NCI-H345 (cell line): ENCODE data around the gene ISG20L2.

Experiments used
- DNase-seq: peaks from one replicate; lab custom pipeline; 2025; lab: John Stamatoyannopoulos, UW

ISG20L2 gene

GRCh38 chr1:156706657-156707416, 21.7 kb downstream of the ISG20L2 start:
- no peak for DNase-seq

DNA sequence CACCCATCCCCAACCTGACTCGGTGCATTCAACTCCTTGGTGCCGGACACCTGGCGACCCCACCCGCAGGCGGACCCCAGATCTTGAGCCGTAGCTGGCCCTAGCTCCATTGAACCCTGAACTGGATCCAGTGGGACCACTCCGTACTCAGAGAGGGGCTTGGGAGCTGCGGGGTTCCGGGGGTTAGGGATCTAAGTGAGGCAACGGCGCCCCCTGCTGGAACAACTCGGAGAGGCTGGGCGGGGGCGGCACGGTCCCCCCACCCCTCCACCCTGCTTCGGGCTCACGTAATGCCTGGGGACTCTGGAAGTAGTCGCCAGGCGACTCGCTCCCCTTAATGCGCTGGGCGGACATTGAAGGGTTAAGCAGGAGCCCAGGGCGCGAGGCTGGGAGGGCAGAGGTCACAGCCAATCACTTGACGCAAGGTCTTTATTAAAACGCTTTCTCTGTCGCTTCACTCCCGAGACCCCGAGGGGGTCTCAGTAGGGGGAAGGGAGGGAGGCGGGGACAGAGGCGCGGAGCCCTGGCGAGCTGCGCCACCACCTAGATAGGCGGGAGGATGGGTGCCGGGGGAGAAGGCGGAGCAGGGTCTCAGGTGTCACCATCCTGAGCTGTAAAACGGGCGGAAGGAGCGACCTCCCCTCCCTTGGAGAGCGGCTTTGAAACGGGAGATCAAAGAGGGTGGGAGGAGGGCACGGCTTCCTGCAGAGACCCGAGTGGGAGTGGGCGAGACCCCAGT, 22.5 kb downstream of the ISG20L2 start:
- DNase-seq, result peak; percentile 67

DNA sequence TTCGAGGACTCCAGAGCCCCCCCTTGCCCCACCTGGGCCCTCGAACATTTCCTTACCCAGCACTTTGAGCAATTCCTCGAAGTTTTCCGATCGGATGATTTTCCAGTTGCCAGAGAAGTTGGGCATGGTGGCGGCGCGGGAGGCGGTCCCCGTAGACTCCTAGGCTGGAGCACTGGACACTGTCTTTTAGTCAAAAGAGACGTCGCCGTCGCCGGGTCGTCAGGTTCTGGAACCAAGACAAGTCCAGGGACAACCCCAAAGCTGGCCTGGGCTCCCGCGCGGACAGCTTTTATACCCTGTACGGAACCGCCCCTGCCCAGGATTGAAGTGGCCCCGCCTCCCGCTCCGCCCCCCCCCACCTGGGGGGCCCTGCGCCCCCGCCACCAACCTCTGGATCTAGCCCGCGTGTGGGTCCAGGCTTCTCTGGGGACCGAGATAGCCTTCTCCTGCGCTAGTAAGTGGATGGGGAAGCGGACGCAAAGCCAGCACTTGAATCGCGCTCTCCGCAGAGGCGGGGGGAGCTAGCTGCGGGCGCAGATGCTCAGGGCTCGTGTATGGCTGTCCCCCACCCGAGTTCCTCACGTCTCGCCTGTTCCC, 23.1 kb downstream of the ISG20L2 start, which contains the start of gene CRABP2:
Gene CRABP2, minus strand, starts transcription at position 263 of the 597 bp plus-strand sequence. Its CDS starts 137 bp downstream, at position 126.
- no peak for DNase-seq

- no peak for DNase-seq
Observed at GRCh38 chr1:156704930-156705320, 23.6 kb downstream of the ISG20L2 start.

- no peak for DNase-seq
Observed at GRCh38 chr1:156704166-156704711, 24.3 kb downstream of the ISG20L2 start.

DNA sequence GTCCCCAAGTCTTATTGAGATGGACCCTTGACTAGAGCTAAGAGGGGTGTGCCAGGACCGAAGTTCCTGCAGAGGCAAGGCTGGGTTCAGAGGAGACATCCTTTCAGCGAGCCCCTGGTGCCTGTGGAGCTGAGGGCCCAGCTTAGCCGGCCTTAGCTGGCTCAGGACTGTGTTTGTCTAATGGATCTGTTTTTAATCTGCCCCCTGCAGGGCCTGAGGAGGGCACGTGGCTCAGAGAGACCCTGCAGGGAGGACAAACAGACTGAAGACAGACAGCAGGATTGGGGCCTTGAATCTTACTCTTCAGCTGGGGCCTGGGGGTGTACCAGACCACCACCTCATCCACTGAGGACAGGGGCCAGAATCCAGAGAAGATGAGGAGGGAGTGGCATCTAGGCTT, 24.8 kb downstream of the ISG20L2 start:
- no peak for DNase-seq

- no peak for DNase-seq
Observed at GRCh38 chr1:156703336-156703735, 25.2 kb downstream of the ISG20L2 start.

DNA sequence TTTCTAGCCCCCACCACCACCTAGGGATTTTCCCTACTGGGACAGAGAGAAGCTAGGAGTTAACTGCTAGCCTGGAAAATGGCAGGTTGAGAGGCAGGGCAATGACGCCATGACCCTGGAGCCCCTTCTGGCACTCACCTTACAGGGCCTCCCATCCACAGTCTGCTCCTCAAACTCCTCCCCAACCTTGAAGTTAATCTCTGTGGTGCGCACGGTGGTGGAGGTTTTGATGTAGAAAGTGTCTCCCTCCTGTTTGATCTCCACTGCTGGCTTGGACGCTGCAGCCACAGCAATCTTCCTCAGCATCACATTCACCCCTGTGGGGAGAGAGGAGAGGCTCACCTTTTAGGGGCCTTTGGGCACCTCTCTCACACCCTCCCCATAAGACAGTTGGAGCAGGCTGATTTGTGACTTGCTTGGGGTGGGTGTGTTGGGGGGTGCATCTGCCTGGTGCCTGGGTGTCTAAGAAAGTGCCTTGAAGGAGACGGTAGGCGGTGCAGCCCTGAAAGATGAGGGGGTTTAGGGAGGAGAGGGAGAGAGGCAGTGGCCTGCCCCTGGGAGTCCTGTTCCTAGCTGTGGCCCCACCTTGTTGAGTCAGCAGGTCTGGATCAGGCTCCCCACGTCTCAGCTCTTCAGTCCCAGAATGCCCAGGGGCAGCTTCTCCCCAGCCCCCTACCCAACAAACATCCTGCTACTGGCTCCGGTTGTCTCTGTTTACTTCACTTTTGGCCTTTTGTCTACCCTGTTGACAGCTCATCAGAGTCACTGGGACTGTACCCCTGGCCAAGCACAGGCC, 27.6 kb downstream of the ISG20L2 start:
- no peak for DNase-seq

GRCh38 chr1:156698995-156699394, 29.6 kb downstream of the ISG20L2 start:
- no peak for DNase-seq

- DNase-seq, result peak; percentile 51
Observed at GRCh38 chr1:156697481-156697880, 31.1 kb downstream of the ISG20L2 start.

DNA sequence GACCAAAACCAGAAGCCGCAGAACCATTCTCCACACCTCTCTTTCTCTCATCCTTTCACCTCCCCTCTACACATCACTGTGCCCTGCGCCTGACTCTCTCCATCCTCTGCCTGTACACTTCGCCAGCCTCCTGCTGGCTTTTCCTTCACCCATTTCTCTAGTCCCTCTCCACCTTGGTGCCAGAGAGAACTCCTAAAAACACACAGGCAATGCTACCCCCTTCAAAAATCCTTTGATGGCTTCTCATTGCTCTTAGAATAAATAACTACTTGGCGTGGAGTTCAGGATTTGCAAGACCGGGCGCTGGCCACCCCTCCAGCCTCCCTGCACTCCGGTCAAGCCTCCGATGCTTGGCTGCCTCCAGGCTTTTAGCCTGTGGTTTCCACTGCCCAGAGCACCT, 31.8 kb downstream of the ISG20L2 start:
- DNase-seq, result no peak

DNA sequence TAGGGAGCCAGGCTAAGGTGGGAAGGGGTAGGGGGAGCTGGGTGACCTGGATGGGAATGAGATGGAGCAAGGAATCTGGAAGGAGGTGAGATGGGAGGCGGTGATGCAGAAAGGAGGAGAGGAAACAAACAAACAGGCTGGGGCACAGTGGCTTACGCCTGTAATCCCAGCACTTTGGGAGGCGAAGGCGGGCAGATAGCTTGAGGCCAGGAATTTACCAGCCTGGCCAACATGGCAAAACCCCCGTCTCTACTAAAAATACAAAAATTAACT, 33.9 kb downstream of the ISG20L2 start:
- DNase-seq, result no peak

DNA sequence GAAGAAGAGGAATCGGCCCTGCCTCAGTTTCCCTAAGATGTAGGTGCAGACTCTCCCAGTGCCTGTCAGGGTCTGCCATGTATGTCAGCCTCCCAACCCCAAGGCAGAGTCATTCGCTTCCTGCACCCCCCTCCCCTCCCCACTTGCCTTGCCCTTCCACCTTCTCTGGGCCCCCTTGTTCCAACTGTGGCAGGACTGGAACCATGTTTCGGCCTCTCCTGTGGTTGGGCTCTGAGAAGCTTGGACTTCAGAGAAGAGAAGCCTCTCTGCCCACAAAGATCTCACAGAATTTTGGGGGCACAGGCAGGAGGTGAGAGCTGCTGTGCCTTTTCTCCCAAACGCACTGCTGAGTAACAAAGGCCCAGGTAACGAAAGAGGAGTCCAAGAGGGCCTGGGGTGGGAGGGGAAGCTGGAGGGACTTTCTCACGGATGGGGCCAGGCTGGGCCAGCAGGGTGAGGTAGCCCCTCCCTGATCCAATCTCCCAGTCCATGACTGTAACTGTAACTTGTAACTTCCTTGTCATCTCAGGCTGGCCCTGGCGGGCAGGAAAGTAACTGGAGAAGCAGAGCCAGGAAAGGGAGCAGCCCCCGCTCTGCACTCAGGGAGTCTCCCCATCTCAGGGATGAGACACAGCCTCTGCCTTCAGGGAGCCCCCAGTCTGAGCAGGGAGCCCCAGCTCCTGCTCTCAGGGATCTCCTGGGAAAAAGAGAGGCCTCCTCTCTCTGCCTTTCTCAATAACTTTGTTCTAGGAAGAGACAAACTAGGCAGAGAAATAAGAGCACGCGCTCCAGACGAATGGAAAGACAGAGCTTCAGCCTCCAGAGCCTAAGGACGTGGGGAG, 34.5 kb downstream of the ISG20L2 start:
- no peak for DNase-seq

- peak; percentile 83 for DNase-seq
Observed at GRCh38 chr1:156692925-156693847, 35.4 kb downstream of the ISG20L2 start.

DNA sequence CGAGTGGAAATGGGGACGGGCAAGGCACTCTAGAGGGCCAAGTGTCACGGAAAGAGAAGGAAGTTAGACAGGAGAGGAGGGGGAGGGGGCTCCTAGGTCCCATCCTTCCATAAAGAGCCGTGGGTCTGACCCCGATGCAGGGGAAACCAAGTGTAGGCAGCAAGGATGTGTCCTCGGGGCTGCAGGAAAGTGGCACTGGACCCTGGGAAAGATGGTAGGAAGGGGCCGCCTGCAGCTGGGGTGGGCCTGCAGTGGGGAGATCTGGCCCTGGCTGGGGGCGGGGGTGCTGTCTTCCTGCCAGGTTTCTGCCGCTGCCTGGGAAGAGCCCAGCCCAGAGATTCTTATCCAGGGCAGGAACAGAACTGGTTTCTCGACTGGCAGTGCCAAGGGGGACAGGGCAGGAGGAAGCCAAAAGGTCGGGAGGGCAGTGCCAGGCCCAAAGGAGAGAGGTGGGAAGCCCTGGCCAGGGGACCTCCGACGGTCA, 36.1 kb downstream of the ISG20L2 start:
- DNase-seq, result no peak

DNA sequence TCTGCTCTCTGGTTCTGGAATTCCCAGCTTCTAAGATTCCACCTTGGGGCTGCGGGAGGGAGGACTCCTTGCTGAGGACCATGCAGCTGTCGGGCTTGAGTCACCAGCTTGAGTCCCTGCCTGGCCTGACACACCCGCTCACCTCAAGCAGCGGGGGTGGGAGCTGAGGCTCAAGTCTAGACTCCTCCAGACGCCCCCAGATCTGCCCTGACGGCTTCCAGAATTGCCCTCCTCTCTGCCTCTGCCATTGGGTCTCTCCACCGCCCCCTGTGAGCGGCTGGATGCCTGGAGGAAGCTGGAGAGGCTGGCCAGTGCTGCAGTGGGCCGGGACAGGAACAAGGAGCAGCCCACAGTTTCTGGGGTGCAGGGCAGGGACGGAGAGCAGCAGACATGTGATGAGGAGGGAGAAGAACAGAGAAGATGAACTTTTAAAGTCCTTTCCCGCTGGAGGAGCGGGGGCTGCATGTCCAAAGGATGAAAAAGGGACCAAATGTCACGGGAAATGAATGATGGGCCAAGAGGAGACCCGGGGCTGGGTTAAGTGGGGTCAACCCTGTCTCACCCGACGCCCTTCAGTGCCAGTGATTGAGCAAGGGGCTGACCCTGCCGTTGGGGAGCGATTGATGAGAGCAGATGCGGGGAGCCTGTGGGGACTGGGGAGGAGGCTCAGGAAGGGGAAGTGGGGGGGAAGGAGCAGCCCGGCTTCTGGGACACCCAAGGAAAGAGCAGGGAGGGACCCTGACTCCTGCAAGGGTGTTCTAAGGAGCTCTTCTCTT, 36.7 kb downstream of the ISG20L2 start:
- DNase-seq, result no peak

DNA sequence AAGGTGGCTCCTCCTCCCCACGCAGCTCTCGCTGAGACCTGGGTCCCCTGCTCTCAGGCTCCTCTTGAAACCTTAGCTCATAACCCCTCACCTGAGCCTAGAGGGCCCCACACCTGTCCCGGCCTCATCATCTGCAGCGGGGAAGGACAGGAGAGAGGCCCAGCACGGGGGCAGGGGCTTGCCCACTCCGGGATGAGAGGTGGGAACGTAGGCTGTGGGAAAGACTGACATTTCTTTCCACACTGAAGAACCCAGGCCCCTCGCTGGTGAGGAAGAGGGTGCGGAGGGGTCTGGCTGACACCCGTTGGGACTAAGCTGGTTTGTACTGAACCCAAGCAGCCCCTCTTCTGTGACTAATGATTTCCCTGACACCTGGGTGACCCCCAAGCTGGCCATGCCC, 37.4 kb downstream of the ISG20L2 start:
- no peak for DNase-seq

DNA sequence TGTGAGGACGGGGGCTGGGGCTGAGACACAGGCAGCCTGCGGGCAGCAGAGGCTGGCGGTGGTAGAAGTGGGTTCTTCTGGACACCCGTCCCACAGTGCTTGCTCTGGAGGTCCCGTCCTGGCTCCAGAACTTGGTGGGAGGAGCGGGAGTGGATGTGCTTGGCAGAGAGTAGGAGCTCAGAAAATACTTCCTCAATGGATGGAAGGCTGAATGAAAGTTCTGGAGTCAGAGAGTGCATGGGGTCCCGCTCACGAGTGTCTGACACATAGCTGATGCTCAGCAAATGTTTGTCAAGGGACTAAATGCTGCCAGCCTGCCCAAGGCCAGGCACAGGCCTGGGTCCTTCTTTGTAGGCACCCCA, 37.9 kb downstream of the ISG20L2 start:
- DNase-seq, result no peak

DNA sequence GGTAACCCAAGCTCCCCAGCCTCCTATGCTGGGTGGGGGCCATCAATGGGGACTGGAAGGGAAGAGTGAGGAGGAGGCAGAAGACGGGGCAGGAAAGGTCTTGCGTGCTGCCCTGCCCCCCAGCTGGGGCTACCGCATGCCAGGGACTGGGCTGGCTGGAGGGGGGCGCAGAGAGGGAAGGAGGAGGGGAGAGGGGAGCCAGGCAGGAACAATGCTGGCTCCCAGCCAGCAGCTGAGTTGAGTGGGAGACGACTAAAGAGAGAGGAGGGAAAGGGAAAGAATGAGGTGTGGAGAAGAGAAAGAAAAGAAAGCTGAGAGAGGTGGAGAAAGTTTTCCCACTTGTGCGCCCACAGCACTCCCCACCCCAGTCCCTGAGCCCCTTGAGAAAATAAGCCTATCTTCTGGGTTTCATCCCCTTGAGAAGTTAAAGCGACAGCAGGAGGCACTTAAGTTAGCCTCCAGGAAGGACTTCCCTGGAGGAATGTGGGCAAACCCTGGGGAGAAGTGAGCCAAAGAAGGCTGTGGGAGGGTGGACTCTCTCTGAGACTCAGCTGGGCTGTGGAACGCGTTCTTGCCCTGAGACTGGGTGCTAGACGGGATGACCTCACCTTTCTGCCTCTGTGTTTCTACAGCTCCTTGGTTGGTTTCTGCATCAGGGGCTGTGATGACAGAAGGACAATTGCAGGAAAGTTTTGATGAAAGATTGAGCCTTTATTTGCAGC, 38.5 kb downstream of the ISG20L2 start:
- DNase-seq, result peak; percentile 25
